H1 (cell line): ENCODE measurements around the gene TRMT61B. TPM values are rescaled to one million over a fixed set of nuclear protein-coding genes. Genes with fewer than 3 reads are reported as not detected.

Experiments used
- CTCF ChIA-PET: fragments of 300-600 bp; sonication (Branson Sonifier 250); formaldehyde crosslinking; loops from one replicate; lab custom pipeline; 2021; ENCODE audit not compliant: partially characterized antibody; lab: Charles Lee
- POLR2A ChIA-PET: fragments of 300-600 bp; sonication (Branson Sonifier 250); formaldehyde crosslinking; loops from one replicate; lab custom pipeline; 2021; ENCODE audit warnings: inconsistent platforms; ENCODE audit not compliant: partially characterized antibody; lab: Charles Lee
- DNase-seq, 2 experiments: peaks; one replicate each; pipeline versions ENCODE4 v3.0.0 to v3.0.0-alpha.2; 2010 to 2022; ENCODE audit warnings: low spot score in 2 of 2, low read depth in 1 of 2, mixed read lengths in 1 of 2
- FAIRE-seq: peaks from 2 replicates; lab custom pipeline; 2011; peaks lifted over from hg19 to GRCh38; lab: Jason Lieb, UNC
- H2AFZ ChIP-seq: 2 replicates; pipeline ENCODE4 v1.8.1; 2012; ENCODE audit warnings: low read length, inconsistent platforms
- H2AK5ac ChIP-seq: 2 replicates; pipeline ENCODE4 v1.6.1; 2013; ENCODE audit warnings: low read depth, low read length
- H2BK120ac ChIP-seq: replicated peaks from 2 replicates; pipeline ENCODE3; 2013; ENCODE audit warnings: low read depth, low read length, inconsistent platforms
- H2BK12ac ChIP-seq: 2 replicates; pipeline ENCODE4 v1.6.1; 2013; ENCODE audit warnings: low read depth, low read length
- H2BK15ac ChIP-seq: 2 replicates; pipeline ENCODE4 v1.6.1; 2013; ENCODE audit warnings: low read length
- H2BK20ac ChIP-seq: 2 replicates; pipeline ENCODE4 v1.6.1; 2013; ENCODE audit warnings: low read length
- H2BK5ac ChIP-seq: 2 replicates; pipeline ENCODE4 v1.6.1; 2013; ENCODE audit warnings: low read depth, low read length
- H3K14ac ChIP-seq: 2 replicates; pipeline ENCODE4 v1.6.1; 2013; ENCODE audit warnings: inconsistent platforms; ENCODE audit not compliant: insufficient read length
- H3K18ac ChIP-seq: 2 replicates; pipeline ENCODE4 v1.6.1; 2013; ENCODE audit warnings: low read length; ENCODE audit errors: extremely low read depth
- H3K23ac ChIP-seq: 2 replicates; pipeline ENCODE4 v1.6.1; 2013; ENCODE audit warnings: inconsistent platforms; ENCODE audit not compliant: insufficient read length
- H3K23me2 ChIP-seq: 2 replicates; pipeline ENCODE4 v1.6.1; 2013; ENCODE audit warnings: low read depth, low read length
- H3K27ac ChIP-seq: 2 replicates; pipeline ENCODE4 v1.6.1; 2011; ENCODE audit warnings: low read depth, low read length, inconsistent platforms
- H3K27me3 ChIP-seq, 4 experiments: replicated peaks in 1 of 4; 1 replicate in 1 of 4; 2 replicates in 3 of 4; pipeline versions ENCODE4 v1.6.1 to v1.8.1; 2011 to 2013; ENCODE audit warnings: low read length in 3 of 4, mild to moderate bottlenecking in 3 of 4, inconsistent platforms in 2 of 4, mixed read lengths in 2 of 4, moderate library complexity in 1 of 4; ENCODE audit not compliant: control insufficient read depth in 3 of 4, insufficient read depth in 3 of 4; ENCODE audit errors: extremely low read depth in 1 of 4
- H3K36me3 ChIP-seq, 4 experiments: 2 replicates each; pipeline versions ENCODE4 v1.6.1 to v1.8.1; 2011 to 2013; ENCODE audit warnings: mild to moderate bottlenecking in 4 of 4, low read length in 3 of 4, moderate library complexity in 2 of 4, control low read depth in 1 of 4, inconsistent platforms in 1 of 4; ENCODE audit not compliant: insufficient read depth in 4 of 4, control insufficient read depth in 2 of 4
- H3K4ac ChIP-seq: replicated peaks from 2 replicates; pipeline ENCODE3; 2013; ENCODE audit warnings: low read length, low read depth, mixed read lengths, inconsistent platforms; ENCODE audit not compliant: insufficient read length
- H3K4me1 ChIP-seq, 4 experiments: replicated peaks in 1 of 4; 1 replicate in 1 of 4; 2 replicates in 3 of 4; pipeline versions ENCODE4 v1.6.1 to v1.8.1; 2011 to 2013; ENCODE audit warnings: low read length in 3 of 4, inconsistent platforms in 2 of 4, mixed read lengths in 1 of 4; ENCODE audit not compliant: insufficient read depth in 4 of 4, control insufficient read depth in 3 of 4
- H3K4me2 ChIP-seq, 2 experiments: 2 replicates each; pipeline versions ENCODE4 v1.6.1 to v1.8.1; 2011 to 2013; ENCODE audit warnings: low read depth in 2 of 2, low read length in 2 of 2, control low read depth in 1 of 2, inconsistent platforms in 1 of 2, mild to moderate bottlenecking in 1 of 2; ENCODE audit not compliant: insufficient read depth in 1 of 2
- H3K4me3 ChIP-seq, 4 experiments: fragments of 200-600, 300-600 bp in 1 of 4; sonication (generic), shearing (Covaris generic), sonication (Bioruptor Twin) in 1 of 4; 2 replicates each; pipeline versions ENCODE4 v1.5.1 to v1.8.1; 2011 to 2016; ENCODE audit warnings: low read length in 4 of 4, low read depth in 3 of 4, control low read depth in 2 of 4, inconsistent platforms in 2 of 4, mild to moderate bottlenecking in 2 of 4, mixed read lengths in 1 of 4, moderate library complexity in 1 of 4; ENCODE audit not compliant: insufficient read depth in 2 of 4; ENCODE audit errors: extremely low read depth in 1 of 4
- H3K56ac ChIP-seq: replicated peaks from 2 replicates; pipeline ENCODE3; 2013; ENCODE audit warnings: low read depth, mild to moderate bottlenecking, mixed read lengths, low read length, inconsistent platforms; ENCODE audit not compliant: insufficient read length
- H3K79me1 ChIP-seq: 2 replicates; pipeline ENCODE4 v1.6.1; 2013; ENCODE audit warnings: low read depth, low read length, control low read depth
- H3K79me2 ChIP-seq, 2 experiments: 2 replicates each; pipeline versions ENCODE4 v1.6.1 to v1.8.1; 2012 to 2013; ENCODE audit warnings: low read length in 2 of 2, mild to moderate bottlenecking in 2 of 2, inconsistent platforms in 1 of 2; ENCODE audit not compliant: insufficient read depth in 2 of 2, control insufficient read depth in 1 of 2
- H3K9ac ChIP-seq, 4 experiments: replicated peaks in 1 of 4; 1 replicate in 1 of 4; 2 replicates in 3 of 4; pipeline versions ENCODE4 v1.6.1 to v1.8.1; 2011 to 2013; ENCODE audit warnings: low read depth in 3 of 4, low read length in 3 of 4, control low read depth in 2 of 4, mild to moderate bottlenecking in 2 of 4, moderate library complexity in 2 of 4, inconsistent platforms in 1 of 4; ENCODE audit errors: extremely low read depth in 1 of 4
- H3K9me3 ChIP-seq, 2 experiments: 2 replicates each; pipeline versions ENCODE4 v1.6.1 to v1.8.1; 2012 to 2013; ENCODE audit warnings: mild to moderate bottlenecking in 2 of 2, moderate library complexity in 2 of 2, control low read depth in 1 of 2, inconsistent platforms in 1 of 2, low read depth in 1 of 2, low read length in 1 of 2, mixed read lengths in 1 of 2; ENCODE audit not compliant: insufficient read depth in 2 of 2
- H4K20me1 ChIP-seq, 2 experiments: replicated peaks in 1 of 2; 2 replicates each; pipeline versions ENCODE3 to v1.8.1; 2011 to 2013; ENCODE audit warnings: inconsistent platforms in 2 of 2, low read length in 2 of 2, mild to moderate bottlenecking in 1 of 2; ENCODE audit not compliant: insufficient read depth in 2 of 2, control insufficient read depth in 1 of 2
- H4K5ac ChIP-seq: 2 replicates; pipeline ENCODE4 v1.6.1; 2013; ENCODE audit warnings: low read length, low read depth, mixed read lengths, inconsistent platforms; ENCODE audit not compliant: insufficient read length
- H4K8ac ChIP-seq: 2 replicates; pipeline ENCODE4 v1.8.0; 2013; ENCODE audit warnings: mild to moderate bottlenecking, moderate library complexity, low read length, inconsistent platforms; ENCODE audit not compliant: insufficient read depth; ENCODE audit errors: extremely low read depth
- H4K91ac ChIP-seq: replicated peaks from 2 replicates; pipeline ENCODE3; 2013; ENCODE audit warnings: low read length, mixed read lengths, inconsistent platforms; ENCODE audit not compliant: insufficient read length
- NANOG ChIP-seq: IDR thresholded peaks from 2 replicates; pipeline ENCODE4 v1.6.1; 2011; ENCODE audit warnings: low read length, low read depth, mild to moderate bottlenecking, inconsistent platforms; ENCODE audit not compliant: insufficient read depth, poor library complexity, severe bottlenecking
- RAD21 ChIP-seq, 2 experiments: IDR thresholded peaks in 1 of 2; conservative IDR thresholded peaks in 1 of 2; 2 replicates each; pipeline ENCODE4 v1.6.1; 2011; ENCODE audit warnings: low read depth in 2 of 2, low read length in 2 of 2, improper control_type of control experiment in 1 of 2, inconsistent platforms in 1 of 2, mild to moderate bottlenecking in 1 of 2, moderate library complexity in 1 of 2
- polyA plus RNA-seq, 7 experiments: library from polyadenylated mRNA; depleted of rRNA in 3 of 7; stranded (reverse) in 5 of 7; unstranded in 2 of 7; fragments of >200 nt in 5 of 7; fragments of 200-250 nt in 2 of 7; gene quantifications; 1 replicate in 5 of 7; 2 replicates in 1 of 7; 4 replicates in 1 of 7; pipeline versions ENCODE4 v1.2.1 to v1.2.3, GENCODE V29; 2011 to 2013; ENCODE audit warnings: missing spikeins in 2 of 7, mixed read lengths in 2 of 7
- total RNA-seq: library from RNA; stranded (reverse); fragmentation: NEBNext Ultra II Directional; extraction: Animal tissue kit (Norgen Biotek cat#: 25700); gene quantifications from 2 replicates; pipeline ENCODE4 v1.2.1, GENCODE V29; 2021
- TF ChIP-seq, protein P1 (sequence below): IDR thresholded peaks from 2 replicates; pipeline ENCODE4 v1.6.1; 2012; ENCODE audit warnings: low read length, inconsistent platforms

TRMT61B gene
- total and polyA plus RNA-seq, 2 of the 8 experiments (the other 6 are each of a cell fraction or from before 2014, with no cell fraction given): 10.4 to 27.8 TPM

DNA sequence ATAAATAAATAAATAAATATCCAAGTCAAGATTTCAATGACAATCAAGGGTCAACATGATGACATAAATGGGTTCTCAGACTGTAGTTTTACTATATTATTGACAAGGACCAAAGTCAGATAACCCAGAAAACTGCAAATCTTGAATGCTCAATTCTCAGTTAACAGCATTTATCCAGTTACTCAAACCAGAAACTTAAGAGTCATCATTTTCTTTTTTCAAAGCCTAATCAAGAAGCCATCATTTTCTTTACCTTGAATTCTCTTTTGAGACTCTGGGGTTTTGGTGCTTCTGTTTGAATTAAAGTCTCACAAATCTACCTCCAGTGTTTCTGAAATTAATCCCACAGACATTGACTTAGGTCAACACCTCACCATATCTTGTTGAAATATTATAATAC, 14.1 kb downstream of the TRMT61B start:
- Histone ChIP-seq H4K5ac (no peak overlapping the region), H2AFZ (no peak overlapping the region), H3K56ac (no peak overlapping the region), H4K8ac (no peak overlapping the region), H3K4ac (no peak overlapping the region), H3K4me2 (no peak overlapping the region), H4K20me1 (no peaks in the 10 kb centered on the region), H3K23ac (no peak overlapping the region), H2BK5ac (no peak overlapping the region), H3K27ac (no peak overlapping the region), H3K9me3 (no peaks in the 10 kb centered on the region), H3K4me1 (no peaks in the 10 kb centered on the region), H2BK12ac (no peak overlapping the region), H3K23me2 (no peaks in the 10 kb centered on the region), H3K9ac (no peak overlapping the region), H4K91ac (no peak overlapping the region), H3K27me3 (no peaks in the 10 kb centered on the region), H3K18ac (no peak overlapping the region), H3K79me2 (no peaks in the 10 kb centered on the region), H2BK20ac (no peak overlapping the region), H2BK120ac (no peak overlapping the region), H2BK15ac (no peak overlapping the region), H2AK5ac (no peak overlapping the region), H3K79me1 (no peaks in the 10 kb centered on the region), H3K4me3 (no peak overlapping the region), H3K14ac (no peak overlapping the region), H3K36me3 (peaks cover 0 to 14% (median 5%) of the 10 kb centered on the region in 4 experiments; a peak in 5 of 8 replicates)
- ChIA-PET CTCF (interaction anchor here (1.0 kb wide), 1 partner anchor 9 kb away, joined by 3 read pairs; no protein-coding TSS in a partner anchor), POLR2A (interaction anchor here (1.2 kb wide), 1 partner anchor 12 kb away, joined by 3 read pairs; no protein-coding TSS in a partner anchor)
- DNase-seq (no peak), FAIRE-seq (no peak)
- TF ChIP-seq RAD21 (IDR thresholded peaks at IDR 0.05 in 1 of 2, conservative IDR thresholded peaks at IDR 0.05 in 1 of 2; ENCODE audit: low read depth in 2 of 2, low read length in 2 of 2) (no peak), NANOG (no peak)
- TF ChIP-seq, protein P1, sequence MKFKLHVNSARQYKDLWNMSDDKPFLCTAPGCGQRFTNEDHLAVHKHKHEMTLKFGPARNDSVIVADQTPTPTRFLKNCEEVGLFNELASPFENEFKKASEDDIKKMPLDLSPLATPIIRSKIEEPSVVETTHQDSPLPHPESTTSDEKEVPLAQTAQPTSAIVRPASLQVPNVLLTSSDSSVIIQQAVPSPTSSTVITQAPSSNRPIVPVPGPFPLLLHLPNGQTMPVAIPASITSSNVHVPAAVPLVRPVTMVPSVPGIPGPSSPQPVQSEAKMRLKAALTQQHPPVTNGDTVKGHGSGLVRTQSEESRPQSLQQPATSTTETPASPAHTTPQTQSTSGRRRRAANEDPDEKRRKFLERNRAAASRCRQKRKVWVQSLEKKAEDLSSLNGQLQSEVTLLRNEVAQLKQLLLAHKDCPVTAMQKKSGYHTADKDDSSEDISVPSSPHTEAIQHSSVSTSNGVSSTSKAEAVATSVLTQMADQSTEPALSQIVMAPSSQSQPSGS: no peak
